ENCODE measurements around the gene SLC26A8. TPM values are rescaled to one million over a fixed set of nuclear protein-coding genes. Genes with fewer than 3 reads are reported as not detected.

Gene SLC26A8
- total RNA-seq, 1 experiment from 2014 or later: not detected

- Histone ChIP-seq H3K9me2 (ENCODE audit: insufficient read depth) (no peaks in the 10 kb centered on the region), H3K9ac (ENCODE audit: low read length) (no peak overlapping the region), H3K4me1 (ENCODE audit: control insufficient read depth in 1 of 2, insufficient read depth in 2 of 2, low read length in 2 of 2) (peaks cover 0 to 5% of the 10 kb centered on the region in 2 experiments; a peak in 2 of 4 replicates), H3K36me3 (ENCODE audit: control insufficient read depth in 1 of 2, insufficient read depth in 2 of 2, low read length in 2 of 2) (no peaks in the 10 kb centered on the region), H3K27me3 (ENCODE audit: insufficient read depth, low read length) (no peaks in the 10 kb centered on the region), H3K79me2 (ENCODE audit: insufficient read depth, low read length) (peaks cover 96% of the 10 kb centered on the region), H3K9me3 (ENCODE audit: control insufficient read depth in 1 of 2, insufficient read depth in 1 of 2, low read depth in 1 of 2, low read length in 2 of 2) (no peaks in the 10 kb centered on the region), H2AFZ (ENCODE audit: low read depth, low read length, poor library complexity, severe bottlenecking) (no peak overlapping the region), H3K27ac (ENCODE audit: low read depth, low read length) (no peak overlapping the region), H3K4me2 (ENCODE audit: low read length) (no peak overlapping the region), H3K4me3 (replicated peaks in 1 of 2; ENCODE audit: low read depth in 1 of 2, low read length in 2 of 2) (no peak overlapping the region), H4K20me1 (ENCODE audit: insufficient read depth) (peaks cover 7% of the 10 kb centered on the region; the same call in 1 of the 2 replicates)
- TF ChIP-seq ZNF274 (IDR thresholded peaks at IDR 0.05; ENCODE audit: low read depth, low read length) (no peak), POLR2A (IDR thresholded peaks at IDR 0.05; ENCODE audit: borderline replicate concordance, extremely low read depth, insufficient read depth, insufficient read length) (no peak), TCF7L2 (IDR thresholded peaks at IDR 0.05; ENCODE audit: borderline replicate concordance, extremely low read depth, insufficient read depth, insufficient read length) (no peak), MAX (IDR thresholded peaks at IDR 0.05) (no peak), ZFX (IDR thresholded peaks at IDR 0.05) (no peak), RAD21 (IDR thresholded peaks at IDR 0.05; ENCODE audit: low read depth) (no peak), FOSL1 (IDR thresholded peaks at IDR 0.05; ENCODE audit: low read depth) (no peak), EZH2 (IDR thresholded peaks at IDR 0.05) (no peak), YY1 (IDR thresholded peaks at IDR 0.05; ENCODE audit: extremely low read depth, insufficient replicate concordance, low read depth, low read length) (no peak), CBX3 (IDR thresholded peaks at IDR 0.05; ENCODE audit: low read depth) (no peak), ATF3 (IDR thresholded peaks at IDR 0.05) (no peak), SP1 (IDR thresholded peaks at IDR 0.05; ENCODE audit: low read depth) (no peak), CEBPB (IDR thresholded peaks at IDR 0.05; ENCODE audit: low read depth) (no peak), POLR2AphosphoS5 (IDR thresholded peaks at IDR 0.05; ENCODE audit: low read depth, low read length) (no peak), EGR1 (IDR thresholded peaks at IDR 0.05; ENCODE audit: low read depth) (no peak), SIN3A (IDR thresholded peaks at IDR 0.05; ENCODE audit: low read depth) (no peak), SRF (IDR thresholded peaks at IDR 0.05; ENCODE audit: low read depth) (no peak)
- TF ChIP-seq, protein P1, sequence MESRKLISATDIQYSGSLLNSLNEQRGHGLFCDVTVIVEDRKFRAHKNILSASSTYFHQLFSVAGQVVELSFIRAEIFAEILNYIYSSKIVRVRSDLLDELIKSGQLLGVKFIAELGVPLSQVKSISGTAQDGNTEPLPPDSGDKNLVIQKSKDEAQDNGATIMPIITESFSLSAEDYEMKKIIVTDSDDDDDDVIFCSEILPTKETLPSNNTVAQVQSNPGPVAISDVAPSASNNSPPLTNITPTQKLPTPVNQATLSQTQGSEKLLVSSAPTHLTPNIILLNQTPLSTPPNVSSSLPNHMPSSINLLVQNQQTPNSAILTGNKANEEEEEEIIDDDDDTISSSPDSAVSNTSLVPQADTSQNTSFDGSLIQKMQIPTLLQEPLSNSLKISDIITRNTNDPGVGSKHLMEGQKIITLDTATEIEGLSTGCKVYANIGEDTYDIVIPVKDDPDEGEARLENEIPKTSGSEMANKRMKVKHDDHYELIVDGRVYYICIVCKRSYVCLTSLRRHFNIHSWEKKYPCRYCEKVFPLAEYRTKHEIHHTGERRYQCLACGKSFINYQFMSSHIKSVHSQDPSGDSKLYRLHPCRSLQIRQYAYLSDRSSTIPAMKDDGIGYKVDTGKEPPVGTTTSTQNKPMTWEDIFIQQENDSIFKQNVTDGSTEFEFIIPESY (IDR thresholded peaks at IDR 0.05; ENCODE audit: extremely low read depth, insufficient replicate concordance, low read length): no peak
- TF ChIP-seq, protein P2, sequence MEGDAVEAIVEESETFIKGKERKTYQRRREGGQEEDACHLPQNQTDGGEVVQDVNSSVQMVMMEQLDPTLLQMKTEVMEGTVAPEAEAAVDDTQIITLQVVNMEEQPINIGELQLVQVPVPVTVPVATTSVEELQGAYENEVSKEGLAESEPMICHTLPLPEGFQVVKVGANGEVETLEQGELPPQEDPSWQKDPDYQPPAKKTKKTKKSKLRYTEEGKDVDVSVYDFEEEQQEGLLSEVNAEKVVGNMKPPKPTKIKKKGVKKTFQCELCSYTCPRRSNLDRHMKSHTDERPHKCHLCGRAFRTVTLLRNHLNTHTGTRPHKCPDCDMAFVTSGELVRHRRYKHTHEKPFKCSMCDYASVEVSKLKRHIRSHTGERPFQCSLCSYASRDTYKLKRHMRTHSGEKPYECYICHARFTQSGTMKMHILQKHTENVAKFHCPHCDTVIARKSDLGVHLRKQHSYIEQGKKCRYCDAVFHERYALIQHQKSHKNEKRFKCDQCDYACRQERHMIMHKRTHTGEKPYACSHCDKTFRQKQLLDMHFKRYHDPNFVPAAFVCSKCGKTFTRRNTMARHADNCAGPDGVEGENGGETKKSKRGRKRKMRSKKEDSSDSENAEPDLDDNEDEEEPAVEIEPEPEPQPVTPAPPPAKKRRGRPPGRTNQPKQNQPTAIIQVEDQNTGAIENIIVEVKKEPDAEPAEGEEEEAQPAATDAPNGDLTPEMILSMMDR (IDR thresholded peaks at IDR 0.05 in 2 of 3, conservative IDR thresholded peaks at IDR 0.05 in 1 of 3; ENCODE audit: borderline replicate concordance in 1 of 3, insufficient read depth in 1 of 3, low read depth in 2 of 3, low read length in 2 of 3): no peak
- CTCF ChIA-PET: no interaction called here
- RAD21 ChIA-PET (ENCODE audit: low non-redundant PET in 1 of 2, low total read pairs in 2 of 2, uncharacterized antibody in 2 of 2, unreplicated experiment in 2 of 2): no interaction called here
- DNase-seq (ENCODE audit: low read depth, low spot score) (no peak), ATAC-seq (no peak)
- intact Hi-C loops (cut with micrococcal nuclease): no loop called here
- BruUV-seq (replicated peaks): no TSS peak
- POLR2A ChIA-PET: interaction anchor here (0.7 kb wide), 1 partner anchor 532 kb away, joined by 4 read pairs; no protein-coding TSS in a partner anchor
Measured at GRCh38 chr6:36035225-36035624, 10.8 kb upstream of the SLC26A8 start.

All from HCT116 (cell line).